ENCODE measurements around the gene SLC16A7.
"Not testable (repeated sequence)": the region's sequence is repeated elsewhere in the genome, so short reads cannot be mapped to it uniquely, and the experiment has no call there.

SLC16A7 gene

DNA sequence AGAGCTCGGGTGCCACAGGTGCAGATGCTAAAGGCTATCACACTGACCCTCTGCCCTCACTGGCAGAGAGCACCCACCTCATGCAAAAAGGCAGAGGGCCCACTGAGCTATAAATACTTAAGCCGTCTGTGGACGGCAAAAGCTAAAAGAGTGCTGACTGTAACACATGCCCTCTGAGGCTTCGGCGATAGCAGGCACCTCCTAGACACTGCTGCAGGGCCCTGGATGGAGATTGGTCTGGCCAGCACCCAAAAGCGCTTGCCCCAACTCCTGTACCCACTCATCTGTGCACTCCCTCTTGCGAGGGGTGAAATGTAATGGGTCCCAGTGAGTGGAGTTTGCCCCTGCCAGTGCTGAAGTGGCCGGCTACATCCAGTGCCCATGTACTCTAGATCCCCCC is 148.7 kb downstream of the SLC16A7 start:
- Histone ChIP-seq H3K9me3 (ENCODE audit: control insufficient read depth, insufficient read depth, low read length) (no peaks in the 10 kb centered on the region), H3K9ac (ENCODE audit: low read depth, low read length) (no peak overlapping the region), H3K36me3 (ENCODE audit: control insufficient read depth, insufficient read depth, low read length) (no peaks in the 10 kb centered on the region), H3K27me3 (ENCODE audit: control insufficient read depth, insufficient read depth, low read length) (no peaks in the 10 kb centered on the region), H3K4me3 (ENCODE audit: low read depth, low read length) (no peak overlapping the region), H3K4me1 (ENCODE audit: control insufficient read depth, insufficient read depth, low read length) (no peaks in the 10 kb centered on the region)

DNA sequence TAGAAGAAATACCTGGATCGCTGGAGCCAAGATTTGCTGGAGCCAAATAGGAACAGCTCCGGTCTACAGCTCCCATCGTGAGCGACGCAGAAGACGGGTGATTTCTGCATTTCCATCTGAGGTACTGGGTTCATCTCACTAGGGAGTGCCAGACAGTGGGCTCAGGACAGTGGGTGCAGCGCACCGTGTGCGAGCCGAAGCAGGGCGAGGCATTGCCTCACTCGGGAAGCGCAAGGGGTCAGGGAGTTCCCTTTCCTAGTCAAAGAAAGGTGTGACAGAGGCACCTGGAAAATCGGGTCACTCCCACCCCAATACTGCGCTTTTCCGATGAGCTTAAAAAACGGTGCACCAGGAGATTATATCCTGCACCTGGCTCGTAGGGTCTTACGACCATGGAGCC is 155.3 kb downstream of the SLC16A7 start:
- H3K4me1 ChIP-seq (ENCODE audit: control insufficient read depth, insufficient read depth, low read length); H3K4me3 ChIP-seq (ENCODE audit: low read depth, low read length); H3K9me3 ChIP-seq (ENCODE audit: control insufficient read depth, insufficient read depth, low read length); H3K36me3 ChIP-seq (ENCODE audit: control insufficient read depth, insufficient read depth, low read length); H3K9ac ChIP-seq (ENCODE audit: low read depth, low read length); H3K27me3 ChIP-seq (ENCODE audit: control insufficient read depth, insufficient read depth, low read length): not testable (repeated sequence)

DNA sequence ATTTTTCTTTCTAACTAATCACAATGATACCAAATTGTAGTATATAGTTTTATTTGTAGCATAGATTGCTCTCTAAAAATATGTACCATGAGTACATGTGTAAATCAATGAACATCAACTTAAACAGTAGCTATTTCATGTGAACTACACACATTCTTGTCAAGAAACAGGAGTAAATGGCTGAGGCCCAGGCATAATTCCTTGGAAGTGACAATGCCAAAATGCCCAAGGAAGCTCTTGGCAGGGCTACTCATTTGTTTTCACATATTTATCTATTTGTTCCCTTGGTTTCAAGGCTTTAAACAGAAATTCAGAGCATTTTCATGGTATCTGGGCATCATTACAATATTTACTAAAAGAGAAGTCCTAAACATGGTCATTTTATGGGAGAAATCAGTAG is 165.7 kb downstream of the SLC16A7 start:
- H3K27me3 ChIP-seq (ENCODE audit: control insufficient read depth, insufficient read depth, low read length): no peaks in the 10 kb centered on the region
- H3K4me3 ChIP-seq (ENCODE audit: low read depth, low read length): no peak overlapping the region
- H3K9me3 ChIP-seq (ENCODE audit: control insufficient read depth, insufficient read depth, low read length): no peaks in the 10 kb centered on the region
- H3K4me1 ChIP-seq (ENCODE audit: control insufficient read depth, insufficient read depth, low read length): no peaks in the 10 kb centered on the region
- H3K9ac ChIP-seq (ENCODE audit: low read depth, low read length): no peak overlapping the region
- H3K36me3 ChIP-seq (ENCODE audit: control insufficient read depth, insufficient read depth, low read length): no peaks in the 10 kb centered on the region

DNA sequence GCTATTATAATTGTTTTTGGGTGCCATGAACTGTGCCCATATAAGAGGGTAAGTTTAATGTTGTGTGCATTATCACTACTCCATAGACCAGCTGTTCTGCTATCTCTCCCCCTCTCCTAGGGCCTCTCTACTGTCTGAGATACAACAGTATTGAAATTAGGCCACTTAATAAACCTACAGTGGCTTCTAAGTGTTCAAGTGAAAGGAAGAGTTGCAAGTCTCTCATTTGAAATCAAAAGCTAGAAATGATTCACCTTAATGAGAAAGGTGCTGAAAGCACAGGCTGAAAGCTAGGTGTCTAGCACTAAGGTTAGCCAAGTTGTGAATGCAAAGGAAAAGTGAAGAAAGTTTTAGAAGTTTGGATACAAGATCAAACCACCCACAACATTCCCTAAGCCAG is 168.0 kb downstream of the SLC16A7 start:
- no peak overlapping the region for H3K4me3 ChIP-seq (ENCODE audit: low read depth, low read length)
- H3K4me1 ChIP-seq (ENCODE audit: control insufficient read depth, insufficient read depth, low read length): no peaks in the 10 kb centered on the region
- no peak overlapping the region for H3K9ac ChIP-seq (ENCODE audit: low read depth, low read length)
- no peaks in the 10 kb centered on the region for H3K27me3 ChIP-seq (ENCODE audit: control insufficient read depth, insufficient read depth, low read length)
- H3K36me3 ChIP-seq (ENCODE audit: control insufficient read depth, insufficient read depth, low read length): no peaks in the 10 kb centered on the region
- no peaks in the 10 kb centered on the region for H3K9me3 ChIP-seq (ENCODE audit: control insufficient read depth, insufficient read depth, low read length)

DNA sequence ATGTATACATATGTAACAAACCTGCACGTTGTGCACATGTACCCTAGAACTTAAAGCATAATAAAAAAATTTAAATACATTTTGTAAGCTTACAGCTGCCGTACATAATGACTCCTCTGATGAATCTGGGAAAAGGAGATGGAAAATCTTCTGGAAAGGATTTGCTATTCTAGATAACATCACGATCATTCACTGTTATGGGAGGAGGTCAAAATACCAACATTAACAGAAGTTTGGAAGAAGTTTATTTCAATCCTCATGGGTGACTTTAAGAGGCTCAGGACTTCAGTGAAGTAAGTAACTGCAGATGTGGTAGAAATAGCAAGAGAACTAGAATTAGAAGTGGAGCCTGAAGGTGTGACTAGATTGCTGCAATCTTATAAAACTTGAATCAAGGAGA is 172.2 kb downstream of the SLC16A7 start:
- H3K4me1 ChIP-seq (ENCODE audit: control insufficient read depth, insufficient read depth, low read length): no peaks in the 10 kb centered on the region
- H3K36me3 ChIP-seq (ENCODE audit: control insufficient read depth, insufficient read depth, low read length): no peaks in the 10 kb centered on the region
- H3K9me3 ChIP-seq (ENCODE audit: control insufficient read depth, insufficient read depth, low read length): no peaks in the 10 kb centered on the region
- no peaks in the 10 kb centered on the region for H3K27me3 ChIP-seq (ENCODE audit: control insufficient read depth, insufficient read depth, low read length)
- no peak overlapping the region for H3K4me3 ChIP-seq (ENCODE audit: low read depth, low read length)
- H3K9ac ChIP-seq (ENCODE audit: low read depth, low read length): no peak overlapping the region

DNA sequence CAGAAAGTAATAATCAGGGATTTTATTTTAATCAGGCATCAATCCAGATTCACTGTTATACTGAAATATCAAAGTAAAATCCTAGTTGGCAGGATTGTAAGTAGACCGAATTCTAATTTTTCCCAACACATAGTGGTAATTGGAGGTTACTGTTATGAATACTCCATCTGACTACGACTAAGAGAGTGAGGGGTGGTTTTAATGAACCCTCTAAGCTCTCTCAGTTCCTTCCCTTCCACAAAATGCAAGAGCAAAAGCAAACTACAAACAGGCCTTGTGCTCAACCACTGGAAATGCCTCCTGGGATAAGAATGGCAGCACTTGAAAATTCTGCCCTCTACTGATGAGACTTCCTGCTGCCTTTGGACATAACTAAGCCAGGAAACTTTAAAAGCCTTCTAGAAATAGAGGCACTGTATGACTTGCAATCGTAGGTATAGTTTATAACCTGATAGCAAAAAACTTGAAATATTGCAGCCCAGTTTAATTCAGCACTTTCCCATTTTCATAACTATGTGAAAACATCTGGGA is 184.8 kb downstream of the SLC16A7 start:
- no peaks in the 10 kb centered on the region for H3K36me3 ChIP-seq (ENCODE audit: control insufficient read depth, insufficient read depth, low read length)
- no peaks in the 10 kb centered on the region for H3K9me3 ChIP-seq (ENCODE audit: control insufficient read depth, insufficient read depth, low read length)
- H3K27me3 ChIP-seq (ENCODE audit: control insufficient read depth, insufficient read depth, low read length): no peaks in the 10 kb centered on the region
- H3K4me3 ChIP-seq (ENCODE audit: low read depth, low read length): no peak overlapping the region
- no peak overlapping the region for H3K9ac ChIP-seq (ENCODE audit: low read depth, low read length)
- H3K4me1 ChIP-seq (ENCODE audit: control insufficient read depth, insufficient read depth, low read length): no peaks in the 10 kb centered on the region

DNA sequence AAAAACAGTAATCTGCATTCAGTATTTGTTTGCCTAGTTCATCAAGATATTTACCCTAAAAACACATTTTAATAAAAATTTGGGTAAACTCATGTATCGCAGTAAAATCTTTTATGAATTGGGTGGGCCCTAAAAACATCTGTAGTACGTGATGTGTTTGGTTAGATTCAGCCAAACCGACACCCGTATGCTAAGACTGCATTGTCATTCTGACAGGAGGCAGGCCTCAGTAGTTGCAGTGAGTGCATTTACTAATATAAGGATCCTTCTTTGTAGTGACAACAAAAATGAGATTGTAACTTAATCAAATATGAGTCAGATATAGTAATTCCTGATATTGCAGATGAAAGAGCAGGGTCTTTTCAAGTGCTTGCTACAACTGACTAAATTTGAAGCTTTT is 191.8 kb downstream of the SLC16A7 start:
- Histone ChIP-seq H3K36me3 (ENCODE audit: control insufficient read depth, insufficient read depth, low read length) (no peaks in the 10 kb centered on the region), H3K9ac (ENCODE audit: low read depth, low read length) (no peak overlapping the region), H3K4me3 (ENCODE audit: low read depth, low read length) (no peak overlapping the region), H3K4me1 (ENCODE audit: control insufficient read depth, insufficient read depth, low read length) (no peaks in the 10 kb centered on the region), H3K27me3 (ENCODE audit: control insufficient read depth, insufficient read depth, low read length) (no peaks in the 10 kb centered on the region), H3K9me3 (ENCODE audit: control insufficient read depth, insufficient read depth, low read length) (no peaks in the 10 kb centered on the region)

DNA sequence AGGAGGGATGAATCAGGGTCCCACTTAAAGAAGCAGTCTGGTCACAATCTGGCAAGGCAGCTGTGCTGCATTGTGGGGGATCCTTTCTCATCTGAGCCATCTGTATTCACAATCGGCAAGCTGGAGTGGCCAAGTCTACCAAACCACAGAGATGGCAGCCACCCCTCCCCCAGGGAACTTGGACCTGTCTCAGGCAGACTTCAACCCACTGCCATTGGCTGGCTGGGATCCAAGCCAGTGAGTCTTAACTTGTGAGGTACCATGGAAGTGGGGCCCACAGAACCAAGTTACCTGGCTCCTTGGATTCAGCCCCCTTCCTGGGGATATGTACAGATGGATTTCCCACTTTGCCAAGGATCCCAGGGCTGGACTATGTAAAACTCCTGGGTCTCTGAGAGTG is 196.8 kb downstream of the SLC16A7 start:
- H3K27me3 ChIP-seq (ENCODE audit: control insufficient read depth, insufficient read depth, low read length): no peaks in the 10 kb centered on the region
- H3K9ac ChIP-seq (ENCODE audit: low read depth, low read length): no peak overlapping the region
- no peaks in the 10 kb centered on the region for H3K9me3 ChIP-seq (ENCODE audit: control insufficient read depth, insufficient read depth, low read length)
- H3K4me3 ChIP-seq (ENCODE audit: low read depth, low read length): no peak overlapping the region
- no peaks in the 10 kb centered on the region for H3K4me1 ChIP-seq (ENCODE audit: control insufficient read depth, insufficient read depth, low read length)
- H3K36me3 ChIP-seq (ENCODE audit: control insufficient read depth, insufficient read depth, low read length): no peaks in the 10 kb centered on the region

DNA sequence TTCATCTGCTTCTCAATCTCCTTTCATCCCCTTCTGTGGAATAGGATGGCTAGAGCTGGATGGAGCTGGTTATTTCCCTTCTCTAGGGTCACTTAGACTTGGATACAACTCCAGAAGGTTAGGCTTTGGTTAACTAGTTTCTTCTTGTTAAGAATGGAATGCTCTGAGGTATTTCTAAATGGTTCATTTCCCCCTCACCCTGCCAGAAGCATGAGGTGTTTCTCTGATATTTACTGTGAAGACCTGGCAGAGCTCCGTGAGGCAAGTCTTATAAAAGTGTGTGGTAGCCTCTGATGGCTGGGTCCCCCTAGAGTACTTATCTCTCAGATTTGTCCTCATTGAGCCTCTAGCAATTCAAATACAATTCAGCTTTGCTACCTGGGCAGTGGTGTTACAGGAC is 207.9 kb downstream of the SLC16A7 start:
- H3K27me3 ChIP-seq (ENCODE audit: control insufficient read depth, insufficient read depth, low read length): no peaks in the 10 kb centered on the region
- H3K9ac ChIP-seq (ENCODE audit: low read depth, low read length): no peak overlapping the region
- H3K36me3 ChIP-seq (ENCODE audit: control insufficient read depth, insufficient read depth, low read length): no peaks in the 10 kb centered on the region
- no peak overlapping the region for H3K4me3 ChIP-seq (ENCODE audit: low read depth, low read length)
- H3K4me1 ChIP-seq (ENCODE audit: control insufficient read depth, insufficient read depth, low read length): peaks cover 3% of the 10 kb centered on the region
- H3K9me3 ChIP-seq (ENCODE audit: control insufficient read depth, insufficient read depth, low read length): no peaks in the 10 kb centered on the region

DNA sequence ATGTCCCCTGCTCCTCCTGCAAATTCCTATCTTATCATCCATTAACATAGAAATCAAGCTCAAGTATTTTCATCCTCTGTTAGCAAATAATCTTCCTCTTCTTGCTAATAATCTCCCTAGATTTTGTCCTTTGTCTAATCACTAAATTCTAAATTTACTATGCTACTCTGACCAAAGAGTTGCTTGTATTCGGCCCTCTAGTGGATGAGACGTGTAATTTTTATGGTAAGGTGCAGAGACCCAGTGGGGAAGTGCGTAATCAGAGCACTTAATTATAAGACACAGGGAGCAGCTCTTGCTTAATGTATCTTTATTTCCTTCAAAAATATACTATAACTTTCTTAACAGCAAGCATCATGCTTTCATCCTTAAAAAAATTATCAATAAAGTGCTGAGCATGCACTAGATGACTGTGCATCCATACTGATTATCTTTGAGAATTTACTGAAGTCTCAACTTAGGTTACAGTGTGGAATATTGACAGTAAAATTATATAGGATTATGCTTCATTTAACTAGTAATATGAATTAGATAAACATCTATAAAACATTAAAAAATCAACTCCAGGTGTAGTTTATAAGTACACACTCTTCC is 212.6 kb downstream of the SLC16A7 start:
- Histone ChIP-seq H3K9ac (ENCODE audit: low read depth, low read length) (no peak overlapping the region), H3K27me3 (ENCODE audit: control insufficient read depth, insufficient read depth, low read length) (no peaks in the 10 kb centered on the region), H3K4me1 (ENCODE audit: control insufficient read depth, insufficient read depth, low read length) (peaks cover 3% of the 10 kb centered on the region), H3K36me3 (ENCODE audit: control insufficient read depth, insufficient read depth, low read length) (no peaks in the 10 kb centered on the region), H3K9me3 (ENCODE audit: control insufficient read depth, insufficient read depth, low read length) (no peaks in the 10 kb centered on the region), H3K4me3 (ENCODE audit: low read depth, low read length) (no peak overlapping the region)

DNA sequence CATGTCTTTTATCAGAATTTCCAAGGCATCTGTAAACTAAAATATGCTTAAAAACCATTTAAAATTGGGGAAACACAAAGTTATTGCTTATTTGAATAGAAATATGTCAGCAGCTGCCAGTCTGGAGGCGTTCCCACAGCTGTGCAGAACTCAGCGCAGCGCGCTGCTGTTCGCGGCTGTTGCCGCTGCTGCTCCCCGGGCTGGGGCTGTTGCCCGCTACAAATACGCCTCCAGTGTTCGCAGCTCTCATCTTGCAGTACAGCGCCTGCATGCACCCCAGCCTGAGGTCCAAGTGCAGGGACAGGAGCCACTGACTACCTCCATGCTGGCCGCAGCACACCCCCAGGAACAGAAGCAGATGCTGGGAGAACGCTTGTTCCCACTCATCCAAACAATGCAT is 216.2 kb downstream of the SLC16A7 start:
- no peaks in the 10 kb centered on the region for H3K9me3 ChIP-seq (ENCODE audit: control insufficient read depth, insufficient read depth, low read length)
- H3K36me3 ChIP-seq (ENCODE audit: control insufficient read depth, insufficient read depth, low read length): no peaks in the 10 kb centered on the region
- no peaks in the 10 kb centered on the region for H3K4me1 ChIP-seq (ENCODE audit: control insufficient read depth, insufficient read depth, low read length)
- no peak overlapping the region for H3K4me3 ChIP-seq (ENCODE audit: low read depth, low read length)
- no peaks in the 10 kb centered on the region for H3K27me3 ChIP-seq (ENCODE audit: control insufficient read depth, insufficient read depth, low read length)
- no peak overlapping the region for H3K9ac ChIP-seq (ENCODE audit: low read depth, low read length)

DNA sequence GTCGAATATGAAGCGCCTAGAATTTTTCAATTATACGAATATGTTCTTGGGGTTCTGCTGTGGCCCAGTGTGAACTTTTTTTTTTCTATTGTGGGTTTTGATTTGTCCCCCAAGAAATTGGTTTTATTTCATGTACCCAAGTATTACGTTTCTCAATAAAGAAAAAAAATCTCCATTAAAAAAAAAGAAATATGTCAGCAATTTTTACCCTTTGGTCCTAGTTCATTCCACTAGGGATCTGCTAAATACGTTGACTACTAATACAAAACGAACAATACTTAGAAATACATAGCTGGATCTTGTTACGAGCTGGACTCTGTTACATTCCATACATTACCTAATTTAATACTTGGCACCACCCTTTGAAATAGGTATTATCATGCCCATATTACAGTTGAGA is 216.9 kb downstream of the SLC16A7 start:
- H3K4me1 ChIP-seq (ENCODE audit: control insufficient read depth, insufficient read depth, low read length): no peaks in the 10 kb centered on the region
- no peaks in the 10 kb centered on the region for H3K36me3 ChIP-seq (ENCODE audit: control insufficient read depth, insufficient read depth, low read length)
- H3K9ac ChIP-seq (ENCODE audit: low read depth, low read length): no peak overlapping the region
- no peaks in the 10 kb centered on the region for H3K27me3 ChIP-seq (ENCODE audit: control insufficient read depth, insufficient read depth, low read length)
- no peaks in the 10 kb centered on the region for H3K9me3 ChIP-seq (ENCODE audit: control insufficient read depth, insufficient read depth, low read length)
- H3K4me3 ChIP-seq (ENCODE audit: low read depth, low read length): no peak overlapping the region

All from iPS-15b (cell line).